H1 (cell line): ENCODE results near the gene DDX23. TPM values are rescaled to one million over a fixed set of nuclear protein-coding genes. Genes with fewer than 3 reads are reported as not detected.
A peak's percentile ranks its signal among the peaks of the same experiment; 100 is the strongest.

Experiments
- CTCF ChIA-PET: fragments of 300-600 bp; sonication (Branson Sonifier 250); formaldehyde crosslinking; loops from one replicate; lab custom pipeline; 2021; ENCODE audit not compliant: partially characterized antibody; lab: Charles Lee
- POLR2A ChIA-PET: fragments of 300-600 bp; sonication (Branson Sonifier 250); formaldehyde crosslinking; loops from one replicate; lab custom pipeline; 2021; ENCODE audit warnings: inconsistent platforms; ENCODE audit not compliant: partially characterized antibody; lab: Charles Lee
- DNase-seq, 2 experiments: peaks; one replicate each; pipeline versions ENCODE4 v3.0.0 to v3.0.0-alpha.2; 2010 to 2022; ENCODE audit warnings: low spot score in 2 of 2, low read depth in 1 of 2, mixed read lengths in 1 of 2
- FAIRE-seq: peaks from 2 replicates; lab custom pipeline; 2011; peaks lifted over from hg19 to GRCh38; lab: Jason Lieb, UNC
- H2AFZ ChIP-seq: 2 replicates; pipeline ENCODE4 v1.8.1; 2012; ENCODE audit warnings: low read length, inconsistent platforms
- H2AK5ac ChIP-seq: 2 replicates; pipeline ENCODE4 v1.6.1; 2013; ENCODE audit warnings: low read depth, low read length
- H2BK120ac ChIP-seq: replicated peaks from 2 replicates; pipeline ENCODE3; 2013; ENCODE audit warnings: low read depth, low read length, inconsistent platforms
- H2BK12ac ChIP-seq: 2 replicates; pipeline ENCODE4 v1.6.1; 2013; ENCODE audit warnings: low read depth, low read length
- H2BK15ac ChIP-seq: 2 replicates; pipeline ENCODE4 v1.6.1; 2013; ENCODE audit warnings: low read length
- H2BK20ac ChIP-seq: 2 replicates; pipeline ENCODE4 v1.6.1; 2013; ENCODE audit warnings: low read length
- H2BK5ac ChIP-seq: 2 replicates; pipeline ENCODE4 v1.6.1; 2013; ENCODE audit warnings: low read depth, low read length
- H3K14ac ChIP-seq: 2 replicates; pipeline ENCODE4 v1.6.1; 2013; ENCODE audit warnings: inconsistent platforms; ENCODE audit not compliant: insufficient read length
- H3K18ac ChIP-seq: 2 replicates; pipeline ENCODE4 v1.6.1; 2013; ENCODE audit warnings: low read length; ENCODE audit errors: extremely low read depth
- H3K23ac ChIP-seq: 2 replicates; pipeline ENCODE4 v1.6.1; 2013; ENCODE audit warnings: inconsistent platforms; ENCODE audit not compliant: insufficient read length
- H3K23me2 ChIP-seq: 2 replicates; pipeline ENCODE4 v1.6.1; 2013; ENCODE audit warnings: low read depth, low read length
- H3K27ac ChIP-seq: 2 replicates; pipeline ENCODE4 v1.6.1; 2011; ENCODE audit warnings: low read depth, low read length, inconsistent platforms
- H3K27me3 ChIP-seq, 4 experiments: replicated peaks in 1 of 4; 1 replicate in 1 of 4; 2 replicates in 3 of 4; pipeline versions ENCODE4 v1.6.1 to v1.8.1; 2011 to 2013; ENCODE audit warnings: low read length in 3 of 4, mild to moderate bottlenecking in 3 of 4, inconsistent platforms in 2 of 4, mixed read lengths in 2 of 4, moderate library complexity in 1 of 4; ENCODE audit not compliant: control insufficient read depth in 3 of 4, insufficient read depth in 3 of 4; ENCODE audit errors: extremely low read depth in 1 of 4
- H3K36me3 ChIP-seq, 4 experiments: 2 replicates each; pipeline versions ENCODE4 v1.6.1 to v1.8.1; 2011 to 2013; ENCODE audit warnings: mild to moderate bottlenecking in 4 of 4, low read length in 3 of 4, moderate library complexity in 2 of 4, control low read depth in 1 of 4, inconsistent platforms in 1 of 4; ENCODE audit not compliant: insufficient read depth in 4 of 4, control insufficient read depth in 2 of 4
- H3K4ac ChIP-seq: replicated peaks from 2 replicates; pipeline ENCODE3; 2013; ENCODE audit warnings: low read length, low read depth, mixed read lengths, inconsistent platforms; ENCODE audit not compliant: insufficient read length
- H3K4me1 ChIP-seq, 4 experiments: replicated peaks in 1 of 4; 1 replicate in 1 of 4; 2 replicates in 3 of 4; pipeline versions ENCODE4 v1.6.1 to v1.8.1; 2011 to 2013; ENCODE audit warnings: low read length in 3 of 4, inconsistent platforms in 2 of 4, mixed read lengths in 1 of 4; ENCODE audit not compliant: insufficient read depth in 4 of 4, control insufficient read depth in 3 of 4
- H3K4me2 ChIP-seq, 2 experiments: 2 replicates each; pipeline versions ENCODE4 v1.6.1 to v1.8.1; 2011 to 2013; ENCODE audit warnings: low read depth in 2 of 2, low read length in 2 of 2, control low read depth in 1 of 2, inconsistent platforms in 1 of 2, mild to moderate bottlenecking in 1 of 2; ENCODE audit not compliant: insufficient read depth in 1 of 2
- H3K4me3 ChIP-seq, 4 experiments: fragments of 200-600, 300-600 bp in 1 of 4; sonication (generic), shearing (Covaris generic), sonication (Bioruptor Twin) in 1 of 4; 2 replicates each; pipeline versions ENCODE4 v1.5.1 to v1.8.1; 2011 to 2016; ENCODE audit warnings: low read length in 4 of 4, low read depth in 3 of 4, control low read depth in 2 of 4, inconsistent platforms in 2 of 4, mild to moderate bottlenecking in 2 of 4, mixed read lengths in 1 of 4, moderate library complexity in 1 of 4; ENCODE audit not compliant: insufficient read depth in 2 of 4; ENCODE audit errors: extremely low read depth in 1 of 4
- H3K56ac ChIP-seq: replicated peaks from 2 replicates; pipeline ENCODE3; 2013; ENCODE audit warnings: low read depth, mild to moderate bottlenecking, mixed read lengths, low read length, inconsistent platforms; ENCODE audit not compliant: insufficient read length
- H3K79me1 ChIP-seq: 2 replicates; pipeline ENCODE4 v1.6.1; 2013; ENCODE audit warnings: low read depth, low read length, control low read depth
- H3K79me2 ChIP-seq, 2 experiments: 2 replicates each; pipeline versions ENCODE4 v1.6.1 to v1.8.1; 2012 to 2013; ENCODE audit warnings: low read length in 2 of 2, mild to moderate bottlenecking in 2 of 2, inconsistent platforms in 1 of 2; ENCODE audit not compliant: insufficient read depth in 2 of 2, control insufficient read depth in 1 of 2
- H3K9ac ChIP-seq, 4 experiments: replicated peaks in 1 of 4; 1 replicate in 1 of 4; 2 replicates in 3 of 4; pipeline versions ENCODE4 v1.6.1 to v1.8.1; 2011 to 2013; ENCODE audit warnings: low read depth in 3 of 4, low read length in 3 of 4, control low read depth in 2 of 4, mild to moderate bottlenecking in 2 of 4, moderate library complexity in 2 of 4, inconsistent platforms in 1 of 4; ENCODE audit errors: extremely low read depth in 1 of 4
- H3K9me3 ChIP-seq, 2 experiments: 2 replicates each; pipeline versions ENCODE4 v1.6.1 to v1.8.1; 2012 to 2013; ENCODE audit warnings: mild to moderate bottlenecking in 2 of 2, moderate library complexity in 2 of 2, control low read depth in 1 of 2, inconsistent platforms in 1 of 2, low read depth in 1 of 2, low read length in 1 of 2, mixed read lengths in 1 of 2; ENCODE audit not compliant: insufficient read depth in 2 of 2
- H4K20me1 ChIP-seq, 2 experiments: replicated peaks in 1 of 2; 2 replicates each; pipeline versions ENCODE3 to v1.8.1; 2011 to 2013; ENCODE audit warnings: inconsistent platforms in 2 of 2, low read length in 2 of 2, mild to moderate bottlenecking in 1 of 2; ENCODE audit not compliant: insufficient read depth in 2 of 2, control insufficient read depth in 1 of 2
- H4K5ac ChIP-seq: 2 replicates; pipeline ENCODE4 v1.6.1; 2013; ENCODE audit warnings: low read length, low read depth, mixed read lengths, inconsistent platforms; ENCODE audit not compliant: insufficient read length
- H4K8ac ChIP-seq: 2 replicates; pipeline ENCODE4 v1.8.0; 2013; ENCODE audit warnings: mild to moderate bottlenecking, moderate library complexity, low read length, inconsistent platforms; ENCODE audit not compliant: insufficient read depth; ENCODE audit errors: extremely low read depth
- H4K91ac ChIP-seq: replicated peaks from 2 replicates; pipeline ENCODE3; 2013; ENCODE audit warnings: low read length, mixed read lengths, inconsistent platforms; ENCODE audit not compliant: insufficient read length
- BCL11A ChIP-seq, 2 experiments: IDR thresholded peaks; one replicate each; pipeline ENCODE4 v1.6.1; 2011; ENCODE audit warnings: low read depth in 2 of 2, low read length in 2 of 2, mild to moderate bottlenecking in 2 of 2
- CREB1 ChIP-seq: IDR thresholded peaks from 2 replicates; pipeline ENCODE4 v1.6.1; 2012; ENCODE audit warnings: inconsistent platforms
- CTCF ChIP-seq, 3 experiments: IDR thresholded peaks; 1 replicate in 2 of 3; 2 replicates in 1 of 3; pipeline versions ENCODE4 v1.5.1 to v1.6.1; 2011; ENCODE audit warnings: low read length in 3 of 3, mild to moderate bottlenecking in 3 of 3, inconsistent platforms in 2 of 3, low read depth in 1 of 3, moderate library complexity in 1 of 3; ENCODE audit not compliant: insufficient read depth in 1 of 3; ENCODE audit errors: control extremely low read depth in 1 of 3
- EP300 ChIP-seq, 2 experiments: IDR thresholded peaks; 1 replicate in 1 of 2; 2 replicates in 1 of 2; pipeline ENCODE4 v1.6.1; 2011 to 2012; ENCODE audit warnings: low read depth in 2 of 2, low read length in 2 of 2, mild to moderate bottlenecking in 2 of 2, borderline replicate concordance in 1 of 2, inconsistent platforms in 1 of 2, moderate library complexity in 1 of 2
- MAX ChIP-seq: IDR thresholded peaks from 2 replicates; pipeline ENCODE4 v1.6.1; 2012; ENCODE audit warnings: inconsistent platforms
- RFX5 ChIP-seq: IDR thresholded peaks from 2 replicates; pipeline ENCODE4 v1.6.1; 2011; ENCODE audit warnings: low read depth, low read length, improper control_type of control experiment, borderline replicate concordance
- RXRA ChIP-seq: IDR thresholded peaks from 2 replicates; pipeline ENCODE4 v1.6.1; 2011; ENCODE audit warnings: low read depth, mild to moderate bottlenecking, low read length, moderate library complexity; ENCODE audit not compliant: insufficient read depth
- WGBS, 2 experiments: shearing (Covaris generic) in 1 of 2; methylation state at CpG; one replicate each; pipeline versions ENCODE4 v1.1.6 to v1.1.7; 2013 to 2015; ENCODE audit warnings: low lambda C conversion rate in 2 of 2, mixed read lengths in 2 of 2, inconsistent platforms in 1 of 2, low coverage in 1 of 2, missing lambda C conversion rate in 1 of 2; ENCODE audit not compliant: insufficient replicate concordance in 2 of 2, insufficient coverage in 1 of 2, insufficient read length in 1 of 2; ENCODE audit errors: extremely low coverage in 1 of 2, missing lambda C conversion rate in 1 of 2; 5-methylcytosine and 5-hydroxymethylcytosine counted together
- polyA plus RNA-seq, 7 experiments: library from polyadenylated mRNA; depleted of rRNA in 3 of 7; stranded (reverse) in 5 of 7; unstranded in 2 of 7; fragments of >200 nt in 5 of 7; fragments of 200-250 nt in 2 of 7; gene quantifications; 1 replicate in 5 of 7; 2 replicates in 1 of 7; 4 replicates in 1 of 7; pipeline versions ENCODE4 v1.2.1 to v1.2.3, GENCODE V29; 2011 to 2013; ENCODE audit warnings: missing spikeins in 2 of 7, mixed read lengths in 2 of 7
- total RNA-seq: library from RNA; stranded (reverse); fragmentation: NEBNext Ultra II Directional; extraction: Animal tissue kit (Norgen Biotek cat#: 25700); gene quantifications from 2 replicates; pipeline ENCODE4 v1.2.1, GENCODE V29; 2021

DDX23 gene
- total and polyA plus RNA-seq, 2 of the 8 experiments (the other 6 are each of a cell fraction or from before 2014, with no cell fraction given): 43.5 to 107 TPM

- no peak within 1 kb of the TSS for H2AK5ac ChIP-seq
- H3K4me3 ChIP-seq: peak within 1 kb of the TSS; percentile 66 to 90 (median 76)
- POLR2A ChIA-PET: interaction anchor here (0.6 to 22.9 kb wide), 63 partner anchors 12 to 640 kb away, joined by 3 to 651 read pairs (median 5); partner anchors contain the start of genes ARF3, CACNB3, DDX23 and FKBP11
- peaks cover 16 to 24% (median 19%) of the 10 kb centered on the region in 4 experiments for H3K36me3 ChIP-seq
- H2BK120ac ChIP-seq: peak within 1 kb of the TSS; percentile 68
- H4K91ac ChIP-seq: peak within 1 kb of the TSS; percentile 69
- no peak within 1 kb of the TSS for H2BK15ac ChIP-seq
- peak within 1 kb of the TSS; percentile 72; the same call in 1 of the 2 replicates for H3K18ac ChIP-seq
- peaks cover 7 to 26% (median 18%) of the 10 kb centered on the region in 4 experiments for H3K4me1 ChIP-seq
- H3K27ac ChIP-seq: peak within 1 kb of the TSS; percentile 82
- H3K56ac ChIP-seq: peak within 1 kb of the TSS; percentile 18
- H2BK20ac ChIP-seq: 0 out of 2 replicates have a peak within 1 kb of the TSS, but pooled peaks have one; percentile 64
- CTCF ChIA-PET: interaction anchor here (0.7 to 26.4 kb wide), 18 partner anchors 11 to 165 kb away, joined by 3 to 678 read pairs (median 4); partner anchors contain the start of genes DDX23, FKBP11 and WNT1
- peak within 1 kb of the TSS; percentile 75 for H4K5ac ChIP-seq
- peak within 1 kb of the TSS; percentile 88 for H2BK5ac ChIP-seq
- H3K4ac ChIP-seq: no peak within 1 kb of the TSS
- FAIRE-seq (peak; percentile 96), DNase-seq (peak; percentile 91 to 94)
- H3K23ac ChIP-seq: no peak within 1 kb of the TSS
- no peak within 1 kb of the TSS for H3K14ac ChIP-seq
- peak within 1 kb of the TSS; percentile 63; the same call in 1 of the 2 replicates for H4K8ac ChIP-seq
- no peaks in the 10 kb centered on the region for H3K9me3 ChIP-seq
- peaks cover 10% of the 10 kb centered on the region for H3K23me2 ChIP-seq
- peaks cover 10 to 18% of the 10 kb centered on the region in 2 experiments for H4K20me1 ChIP-seq
- H2AFZ ChIP-seq: no peak within 1 kb of the TSS
- H3K79me2 ChIP-seq: peaks cover 3 to 33% of the 10 kb centered on the region in 2 experiments; a peak in 3 of 4 replicates
- WGBS, 2 experiments: 3% methylated on average over 32 of the region's 32 CpGs; no CpG with 5 or more reads in 1 of the 2 experiments
- no peaks in the 10 kb centered on the region; the same call in 1 of the 2 replicates for H3K79me1 ChIP-seq
- H3K9ac ChIP-seq: peak within 1 kb of the TSS; percentile 52 to 88 (median 81)
- peak within 1 kb of the TSS; percentile 68; the same call in 1 of the 2 replicates for H2BK12ac ChIP-seq
- peak within 1 kb of the TSS; percentile 74 to 84 for H3K4me2 ChIP-seq
- H3K27me3 ChIP-seq: no peaks in the 10 kb centered on the region
- TF ChIP-seq RFX5 (no peak), CTCF (IDR thresholded peaks at IDR 0.05; ENCODE audit: control extremely low read depth in 1 of 3, insufficient read depth in 1 of 3, low read depth in 1 of 3, low read length in 3 of 3) (peak in 1 of 3 experiments; percentile 16; a peak in 1 of 4 replicates), CREB1 (0 out of 2 replicates have a peak, but pooled peaks have one; percentile 24), RXRA (no peak), BCL11A (IDR thresholded peaks at IDR 0.05; ENCODE audit: low read depth in 2 of 2, low read length in 2 of 2) (no peak), EP300 (IDR thresholded peaks at IDR 0.05; ENCODE audit: borderline replicate concordance in 1 of 2, low read depth in 2 of 2, low read length in 2 of 2) (no peak), MAX (0 out of 2 replicates have a peak, but pooled peaks have one; percentile 28)
These were observed 13.5 kb upstream of the DDX23 start, which contains the start of gene RND1 for GRCh38 chr12:48865281-48866051. TSS of gene RND1 (minus strand) at chr12:48865870. CDS start at chr12:48865767, 103 bp downstream.
